ENCODE measurements around the gene CEACAM18.

DNA sequence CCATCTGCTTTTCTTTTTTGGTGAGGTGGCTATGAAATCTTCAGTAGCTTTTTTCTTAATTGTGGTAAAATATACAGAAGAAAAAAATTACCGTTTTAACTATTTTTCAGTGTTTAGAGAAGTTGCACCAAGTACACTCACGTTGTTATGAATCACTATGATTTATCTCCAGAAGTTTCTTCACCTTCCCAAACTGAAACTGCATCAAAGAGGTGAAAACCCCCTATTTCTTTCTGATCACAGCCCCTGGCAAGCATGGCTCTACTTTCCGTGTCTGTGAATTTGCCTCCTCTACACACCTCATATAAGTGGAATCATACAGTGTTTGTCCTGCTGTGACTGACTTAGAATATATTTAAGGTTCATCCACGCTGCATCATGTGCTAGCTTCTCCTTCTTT lies 45.3 kb upstream of the CEACAM18 start:
- TF ChIP-seq, protein P1, sequence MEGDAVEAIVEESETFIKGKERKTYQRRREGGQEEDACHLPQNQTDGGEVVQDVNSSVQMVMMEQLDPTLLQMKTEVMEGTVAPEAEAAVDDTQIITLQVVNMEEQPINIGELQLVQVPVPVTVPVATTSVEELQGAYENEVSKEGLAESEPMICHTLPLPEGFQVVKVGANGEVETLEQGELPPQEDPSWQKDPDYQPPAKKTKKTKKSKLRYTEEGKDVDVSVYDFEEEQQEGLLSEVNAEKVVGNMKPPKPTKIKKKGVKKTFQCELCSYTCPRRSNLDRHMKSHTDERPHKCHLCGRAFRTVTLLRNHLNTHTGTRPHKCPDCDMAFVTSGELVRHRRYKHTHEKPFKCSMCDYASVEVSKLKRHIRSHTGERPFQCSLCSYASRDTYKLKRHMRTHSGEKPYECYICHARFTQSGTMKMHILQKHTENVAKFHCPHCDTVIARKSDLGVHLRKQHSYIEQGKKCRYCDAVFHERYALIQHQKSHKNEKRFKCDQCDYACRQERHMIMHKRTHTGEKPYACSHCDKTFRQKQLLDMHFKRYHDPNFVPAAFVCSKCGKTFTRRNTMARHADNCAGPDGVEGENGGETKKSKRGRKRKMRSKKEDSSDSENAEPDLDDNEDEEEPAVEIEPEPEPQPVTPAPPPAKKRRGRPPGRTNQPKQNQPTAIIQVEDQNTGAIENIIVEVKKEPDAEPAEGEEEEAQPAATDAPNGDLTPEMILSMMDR (conservative IDR thresholded peaks at IDR 0.05; ENCODE audit: low read length): no peak
- no peak for TF ChIP-seq EZH2phosphoT487 (IDR thresholded peaks at IDR 0.05; ENCODE audit: borderline replicate concordance)

All from Loucy (cell line).